HG03196 (cell line): Measurements from ENCODE around the gene ACOT12.

Experiments
- ATAC-seq: cut with Tn5 transposase; IDR thresholded peaks from one replicate; pipeline ENCODE4 v1.9.1; 2021; ENCODE audit not compliant: unreplicated experiment

Gene ACOT12

GRCh38 chr5:81401266-81401665 is 7.3 kb upstream of the ACOT12 start:
- no peak for ATAC-seq

GRCh38 chr5:81400375-81400774 is 6.4 kb upstream of the ACOT12 start:
- no peak for ATAC-seq

- no peak for ATAC-seq
These were observed 4.8 kb upstream of the ACOT12 start for GRCh38 chr5:81398741-81399140.

- no peak for ATAC-seq
These were observed 3.2 kb upstream of the ACOT12 start for GRCh38 chr5:81397176-81397575.

DNA sequence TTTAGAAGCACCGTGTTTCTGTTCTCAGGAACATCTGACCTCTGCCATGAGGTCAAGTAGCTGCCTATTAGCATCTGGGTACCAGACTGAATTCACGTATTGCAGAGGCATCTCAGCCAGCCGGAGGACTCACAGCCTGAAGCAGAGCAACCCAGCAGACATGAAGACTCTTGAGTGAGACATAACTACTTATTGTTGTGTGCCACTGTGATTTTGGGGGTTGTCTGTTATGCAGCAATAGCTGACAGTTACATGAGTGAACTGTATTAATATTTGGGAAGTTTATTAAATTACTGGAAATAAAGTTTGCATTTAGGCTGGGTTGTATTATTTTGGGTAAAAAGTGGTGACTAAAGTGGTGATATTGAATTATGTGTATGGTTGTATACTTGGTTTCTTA is 1.3 kb upstream of the ACOT12 start:
- no peak for ATAC-seq

- ATAC-seq = no peak
These were observed 528 bp downstream of the ACOT12 start for GRCh38 chr5:81393430-81393782.

DNA sequence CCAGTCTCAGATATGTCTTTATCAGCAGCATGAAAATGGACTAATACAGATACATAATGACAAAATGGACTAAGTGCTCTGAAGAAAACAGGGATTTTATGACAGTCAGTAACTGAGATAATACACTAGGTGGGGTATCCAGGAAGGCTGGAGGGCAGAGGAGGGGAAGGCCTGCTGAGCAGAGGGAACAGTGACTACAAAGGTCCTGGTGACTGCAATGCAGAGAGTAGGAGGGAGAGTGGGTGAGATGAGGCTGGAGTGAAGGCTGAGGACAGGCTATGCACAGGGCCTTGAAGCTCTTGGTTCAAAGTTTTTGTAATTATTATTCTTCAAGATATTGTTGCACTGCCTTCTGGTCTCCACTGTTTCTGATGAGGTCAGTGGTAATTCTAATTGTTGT is 4.9 kb downstream of the ACOT12 start:
- ATAC-seq = no peak

DNA sequence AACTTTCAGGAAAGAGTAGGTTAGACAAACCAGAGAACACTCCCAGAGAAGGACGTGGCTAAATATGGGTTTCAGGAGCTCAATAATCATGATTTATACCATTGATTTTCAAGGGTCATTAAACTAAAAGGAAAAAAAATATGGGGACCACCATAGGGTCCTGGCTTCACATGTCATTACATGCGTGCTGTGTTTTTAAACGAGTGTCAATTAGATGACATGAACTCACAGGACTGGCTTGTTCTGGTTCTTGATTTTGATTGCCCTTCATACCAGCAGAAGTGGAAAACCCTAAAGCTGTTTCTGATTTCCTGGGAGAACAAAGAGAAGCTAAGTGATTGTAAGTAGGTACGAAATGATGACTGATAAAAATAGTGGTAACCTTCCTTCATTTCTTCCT is 5.8 kb downstream of the ACOT12 start:
- no peak for ATAC-seq

DNA sequence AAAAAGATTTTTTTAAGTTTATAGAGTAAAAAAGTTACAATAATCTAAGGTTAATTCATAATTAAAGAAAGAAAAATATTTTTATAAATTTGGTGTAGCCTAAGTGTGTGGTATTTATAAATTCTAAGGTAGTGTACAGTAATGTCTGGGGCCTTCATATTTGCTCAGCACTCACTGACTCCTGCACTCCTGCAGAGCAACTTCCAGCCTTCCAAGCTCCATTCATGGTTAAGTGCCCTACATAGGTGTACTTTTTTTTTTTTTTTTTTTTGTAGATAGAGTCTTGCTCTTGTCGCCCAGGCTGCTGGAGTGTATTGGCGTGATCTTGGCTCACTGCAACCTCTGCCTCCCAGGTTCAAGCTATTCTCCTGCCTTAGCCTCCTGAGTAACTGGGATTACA is 10.1 kb downstream of the ACOT12 start:
- ATAC-seq = no peak

DNA sequence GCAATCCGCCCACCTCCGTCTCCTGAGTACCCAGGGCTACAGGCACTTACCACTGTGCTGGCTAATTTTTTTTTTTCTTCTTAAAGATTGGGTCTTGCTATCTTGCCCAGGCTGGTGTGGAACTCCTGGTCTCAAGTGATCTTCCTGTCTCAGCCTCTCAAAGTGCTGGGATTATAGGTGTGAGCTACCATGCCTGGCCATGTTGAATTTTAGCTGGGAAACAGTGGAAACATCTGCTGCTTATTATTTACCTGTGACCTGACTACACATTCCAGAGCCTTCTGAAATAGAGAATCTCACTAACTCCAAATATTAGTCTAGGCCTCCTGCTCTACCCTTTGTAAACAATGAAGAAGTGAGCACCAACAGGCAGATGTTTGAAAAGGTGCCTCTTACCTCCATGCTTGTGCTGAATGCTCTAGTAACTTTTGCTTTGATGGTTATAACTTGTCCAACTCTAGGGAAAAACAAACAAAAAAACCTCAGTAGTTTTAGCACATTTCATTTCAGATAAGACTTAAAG is 22.5 kb downstream of the ACOT12 start:
- ATAC-seq = no peak

GRCh38 chr5:81370912-81371311 is 23.0 kb downstream of the ACOT12 start:
- ATAC-seq = no peak

GRCh38 chr5:81365541-81365940 is 28.4 kb downstream of the ACOT12 start:
- ATAC-seq = no peak

GRCh38 chr5:81363093-81363871 is 30.7 kb downstream of the ACOT12 start:
- ATAC-seq = no peak

GRCh38 chr5:81361600-81361999 is 32.3 kb downstream of the ACOT12 start:
- ATAC-seq = no peak

DNA sequence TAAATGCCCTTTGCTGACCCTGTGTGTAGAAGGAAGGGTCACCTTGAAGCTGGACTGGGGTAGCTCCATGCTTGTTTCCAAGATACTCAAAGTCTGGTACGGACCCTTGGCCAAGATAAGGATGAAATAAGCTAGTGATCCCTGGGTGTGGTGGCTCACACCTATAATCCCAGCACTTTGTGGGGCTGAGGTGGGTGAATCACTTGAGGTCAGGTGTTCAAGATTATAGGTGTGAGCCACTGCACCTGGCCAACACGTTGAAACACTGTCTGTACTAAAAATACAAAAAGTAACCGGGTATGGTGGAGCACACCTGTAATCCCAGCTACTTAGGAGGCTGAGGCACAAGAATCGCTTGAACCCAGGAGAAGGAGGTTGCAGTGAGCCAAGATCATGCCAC is 33.3 kb downstream of the ACOT12 start:
- ATAC-seq = no peak

GRCh38 chr5:81359881-81360280 is 34.1 kb downstream of the ACOT12 start:
- no peak for ATAC-seq

GRCh38 chr5:81359108-81359507 is 34.8 kb downstream of the ACOT12 start:
- ATAC-seq = no peak

DNA sequence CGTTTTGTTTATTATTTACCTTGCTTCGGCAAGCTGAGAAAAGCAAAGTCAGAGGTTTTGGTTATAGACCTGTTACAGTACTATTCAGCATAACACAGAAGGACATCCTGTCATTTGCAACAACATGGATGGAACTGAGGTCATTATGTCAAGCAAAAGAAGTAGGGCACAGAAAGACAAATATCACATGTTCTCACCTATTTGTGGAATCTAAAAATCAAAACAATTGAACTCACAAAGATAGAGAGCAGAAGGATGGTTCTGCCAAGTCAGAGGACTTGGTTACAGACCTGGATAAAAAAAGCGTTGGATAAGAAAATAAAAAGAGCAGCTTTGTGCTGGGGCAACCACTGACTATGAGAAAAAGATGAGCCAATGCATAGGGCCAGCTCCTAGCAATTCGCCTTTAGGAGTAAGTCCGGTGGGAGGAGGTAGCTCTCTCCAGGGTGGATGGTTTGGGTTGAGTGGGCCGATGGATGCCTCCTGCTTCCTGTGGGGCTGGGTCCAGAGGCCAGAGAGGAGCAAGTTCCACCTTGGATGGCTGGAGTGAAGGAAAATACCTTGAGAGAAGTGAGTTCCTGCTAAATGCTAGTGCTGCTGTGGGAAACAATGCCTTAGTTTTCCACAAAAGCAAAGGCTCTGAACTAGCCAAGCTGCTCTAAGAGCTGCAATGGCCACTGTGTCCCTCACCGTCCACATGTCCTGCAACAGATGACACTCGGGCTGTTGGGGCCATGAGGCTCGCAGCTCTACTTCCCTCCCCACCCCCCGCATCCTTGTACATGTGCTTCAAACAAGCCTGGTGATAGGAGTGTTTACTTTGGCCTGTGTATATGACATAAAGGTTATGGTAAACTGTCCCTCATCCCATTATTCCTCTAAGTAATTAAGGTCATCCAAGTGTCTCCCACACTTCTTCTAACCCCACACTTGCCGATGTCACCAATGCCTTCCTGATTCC is 38.4 kb downstream of the ACOT12 start:
- ATAC-seq = no peak

DNA sequence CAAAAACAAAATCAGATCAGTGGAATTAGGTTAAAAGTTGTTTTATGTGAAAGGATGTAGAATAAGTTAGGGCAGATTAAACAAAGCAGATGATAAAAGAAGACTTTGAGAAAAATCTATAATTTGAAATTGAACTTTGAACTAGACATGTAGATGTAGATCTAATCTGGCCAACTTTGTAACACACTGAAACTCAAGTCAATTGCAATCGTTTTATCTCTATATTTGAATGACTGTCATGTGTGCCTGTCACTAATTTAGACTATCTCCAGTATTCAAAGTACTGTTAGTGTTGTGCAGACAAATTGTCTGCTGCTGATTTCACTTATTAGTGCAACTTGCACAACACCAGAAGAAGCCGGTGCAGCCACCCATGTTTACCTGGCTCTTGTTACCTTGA is 39.8 kb downstream of the ACOT12 start:
- ATAC-seq = no peak

DNA sequence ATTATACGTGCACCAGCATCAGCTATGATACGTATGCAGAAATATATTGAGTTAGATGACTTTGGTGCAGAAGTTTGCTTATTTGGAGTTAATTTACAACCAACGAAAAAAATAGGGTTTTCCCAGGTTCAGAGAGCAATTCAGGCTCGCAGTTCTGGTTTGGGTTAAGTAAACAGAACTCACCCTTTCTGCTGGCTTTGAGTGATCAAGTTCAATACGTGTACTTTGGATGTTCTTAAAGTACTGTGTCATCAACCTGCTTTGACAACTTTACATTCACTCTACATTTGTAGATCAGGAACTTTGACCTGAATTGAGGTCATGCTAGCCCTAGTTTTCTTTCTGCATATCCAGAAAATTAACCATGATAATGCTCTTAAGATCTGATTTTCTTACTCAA is 40.7 kb downstream of the ACOT12 start:
- no peak for ATAC-seq

DNA sequence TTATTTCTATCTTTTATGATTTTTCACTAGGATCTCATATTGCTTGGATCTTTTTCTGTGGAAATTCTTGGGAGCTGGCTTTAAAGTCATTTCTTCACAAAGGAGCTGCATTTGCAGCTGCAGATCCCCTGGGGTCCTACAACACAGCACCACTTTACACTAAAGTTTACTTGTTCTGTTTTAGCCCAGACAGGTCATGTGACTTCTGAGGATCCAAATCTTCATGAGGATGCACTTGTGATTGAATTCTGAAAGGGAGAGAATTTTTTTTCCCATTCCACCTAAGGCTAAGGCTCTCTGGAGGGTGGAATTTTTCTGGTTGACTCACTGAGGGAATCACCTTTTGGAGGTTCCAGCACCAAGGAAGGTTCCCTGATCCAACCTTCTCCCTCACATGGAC is 43.4 kb downstream of the ACOT12 start:
- ATAC-seq = no peak

- no peak for ATAC-seq
These were observed 44.8 kb downstream of the ACOT12 start for GRCh38 chr5:81349161-81349560.
